ENCODE measurements around the gene SLC49A4. TPM values are rescaled to one million over a fixed set of nuclear protein-coding genes. Genes with fewer than 3 reads are reported as not detected.

The SLC49A4 gene, protein sequence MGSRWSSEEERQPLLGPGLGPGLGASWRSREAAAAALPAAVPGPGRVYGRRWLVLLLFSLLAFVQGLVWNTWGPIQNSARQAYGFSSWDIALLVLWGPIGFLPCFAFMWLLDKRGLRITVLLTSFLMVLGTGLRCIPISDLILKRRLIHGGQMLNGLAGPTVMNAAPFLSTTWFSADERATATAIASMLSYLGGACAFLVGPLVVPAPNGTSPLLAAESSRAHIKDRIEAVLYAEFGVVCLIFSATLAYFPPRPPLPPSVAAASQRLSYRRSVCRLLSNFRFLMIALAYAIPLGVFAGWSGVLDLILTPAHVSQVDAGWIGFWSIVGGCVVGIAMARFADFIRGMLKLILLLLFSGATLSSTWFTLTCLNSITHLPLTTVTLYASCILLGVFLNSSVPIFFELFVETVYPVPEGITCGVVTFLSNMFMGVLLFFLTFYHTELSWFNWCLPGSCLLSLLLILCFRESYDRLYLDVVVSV
- 17.2 TPM for total RNA-seq

GRCh38 chr3:122794779-122795673 lies at the start of gene SLC49A4:
Gene SLC49A4, plus strand, starts transcription at chr3:122795069. Its CDS starts 124 bp downstream, at chr3:122795193.

GRCh38 chr3:122793568-122794416 lies 1.1 kb upstream of the SLC49A4 start, which contains the start of gene HSPBAP1:
Gene HSPBAP1, minus strand, starts transcription at chr3:122793831. Its CDS starts 151 bp downstream, at chr3:122793680.

Other genes starting within 250 kb of the SLC49A4 start
- gene PARP9, start 230.8 kb upstream of the SLC49A4 start, total RNA-seq, result 15.5 TPM
- 16.2 TPM for gene DTX3L, start 230.7 kb upstream of the SLC49A4 start, total RNA-seq
- gene PARP15, start 217.4 kb upstream of the SLC49A4 start, total RNA-seq, result 1.6 TPM
- 37.4 TPM for gene PARP14, start 114.2 kb upstream of the SLC49A4 start, total RNA-seq
- 8.5 TPM for gene HSPBAP1, start 1.2 kb upstream of the SLC49A4 start, total RNA-seq
- 21.7 TPM for gene SEMA5B, start 232.7 kb downstream of the SLC49A4 start, total RNA-seq